AG08395 (cell line): Measurements from ENCODE around the gene SARDH.

Source experiments
- DNase-seq: peaks from one replicate; pipeline ENCODE4 v3.0.0; 2012; ENCODE audit warnings: mixed read lengths, low spot score

The SARDH gene

DNA sequence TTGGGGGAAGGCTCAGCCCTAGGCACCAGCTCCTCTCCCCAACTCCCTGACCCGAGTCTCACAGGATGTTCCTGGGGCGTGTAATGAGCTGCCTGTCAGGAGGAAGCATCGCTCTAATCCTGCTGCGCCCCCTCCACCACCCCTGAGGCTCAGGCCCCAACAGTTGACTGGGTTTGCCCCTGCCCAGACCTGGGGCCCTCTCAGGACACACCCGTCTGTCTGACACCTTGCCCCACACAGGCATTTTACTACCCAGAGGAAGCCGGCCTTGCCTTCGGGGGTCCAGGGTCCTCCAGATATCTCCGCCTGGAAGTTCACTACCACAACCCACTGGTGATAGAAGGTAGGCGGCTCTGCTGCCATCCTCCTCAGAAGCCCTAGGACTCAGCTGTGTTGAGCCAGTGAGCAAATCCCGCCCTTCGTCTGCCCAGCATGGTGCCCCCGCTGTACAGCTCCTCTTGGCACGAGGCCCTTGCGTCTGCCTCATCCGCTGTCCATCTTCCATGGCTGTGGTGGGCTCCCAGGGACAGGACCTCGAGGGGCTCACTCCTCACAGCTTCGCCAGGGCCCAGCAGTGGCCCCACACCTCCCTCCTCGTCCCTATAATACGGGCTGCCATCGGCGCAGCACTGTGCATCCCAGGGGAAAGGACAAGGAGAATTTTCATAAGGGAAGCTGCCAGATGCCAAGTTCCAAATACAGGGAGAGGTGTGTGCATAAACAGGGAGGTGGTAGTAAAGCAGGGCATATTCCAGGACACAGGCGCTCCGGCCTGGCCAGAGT lies 94.0 kb downstream of the SARDH start:
- no peak for DNase-seq

DNA sequence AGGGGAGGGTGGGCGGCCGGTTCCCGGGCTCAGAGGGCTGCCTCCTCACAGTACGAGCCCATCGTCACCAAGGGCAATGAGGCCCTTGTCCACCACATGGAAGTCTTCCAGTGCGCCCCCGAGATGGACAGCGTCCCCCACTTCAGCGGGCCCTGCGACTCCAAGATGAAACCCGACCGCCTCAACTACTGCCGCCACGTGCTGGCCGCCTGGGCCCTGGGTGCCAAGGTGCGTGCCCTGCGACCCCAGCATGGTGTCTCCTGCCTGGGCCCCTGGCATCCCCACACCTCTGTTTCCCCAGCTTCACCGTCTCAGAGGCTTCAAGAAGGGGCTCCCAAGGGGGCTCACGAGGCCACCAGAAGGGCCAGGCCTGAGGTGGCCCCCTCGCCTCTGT lies 94.8 kb downstream of the SARDH start:
- DNase-seq = no peak

DNA sequence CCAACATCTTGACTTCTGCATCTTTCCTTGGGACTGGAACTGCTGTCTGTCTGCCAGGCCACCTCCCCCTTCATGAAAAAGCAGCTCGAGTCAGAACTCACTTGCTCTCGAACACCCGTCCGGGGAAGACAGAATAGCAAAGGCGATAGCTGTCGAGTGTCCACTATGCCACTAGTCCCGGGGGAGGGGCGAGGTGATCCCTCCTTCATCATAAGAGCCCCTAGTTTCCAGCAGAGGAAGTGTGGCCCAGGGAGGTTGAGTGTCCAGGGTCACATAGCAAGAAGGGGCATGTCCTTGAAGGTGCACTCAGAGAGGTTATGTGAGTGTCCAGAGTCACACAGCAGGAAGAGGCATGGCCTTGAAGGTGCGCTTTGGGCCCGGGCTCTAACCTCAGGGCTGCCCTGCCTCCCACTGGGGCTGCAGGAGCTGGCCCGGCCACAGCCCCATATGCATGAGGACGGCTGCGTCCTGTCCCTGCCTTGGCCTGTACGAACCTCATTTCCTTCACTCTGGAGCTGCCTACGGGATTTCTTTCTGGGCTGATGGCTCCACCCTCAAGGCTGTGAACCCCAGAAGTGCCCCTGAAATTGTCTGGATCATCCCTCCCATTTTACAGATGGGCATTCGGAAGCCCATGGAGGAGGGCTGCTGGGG lies 95.3 kb downstream of the SARDH start:
- no peak for DNase-seq

DNA sequence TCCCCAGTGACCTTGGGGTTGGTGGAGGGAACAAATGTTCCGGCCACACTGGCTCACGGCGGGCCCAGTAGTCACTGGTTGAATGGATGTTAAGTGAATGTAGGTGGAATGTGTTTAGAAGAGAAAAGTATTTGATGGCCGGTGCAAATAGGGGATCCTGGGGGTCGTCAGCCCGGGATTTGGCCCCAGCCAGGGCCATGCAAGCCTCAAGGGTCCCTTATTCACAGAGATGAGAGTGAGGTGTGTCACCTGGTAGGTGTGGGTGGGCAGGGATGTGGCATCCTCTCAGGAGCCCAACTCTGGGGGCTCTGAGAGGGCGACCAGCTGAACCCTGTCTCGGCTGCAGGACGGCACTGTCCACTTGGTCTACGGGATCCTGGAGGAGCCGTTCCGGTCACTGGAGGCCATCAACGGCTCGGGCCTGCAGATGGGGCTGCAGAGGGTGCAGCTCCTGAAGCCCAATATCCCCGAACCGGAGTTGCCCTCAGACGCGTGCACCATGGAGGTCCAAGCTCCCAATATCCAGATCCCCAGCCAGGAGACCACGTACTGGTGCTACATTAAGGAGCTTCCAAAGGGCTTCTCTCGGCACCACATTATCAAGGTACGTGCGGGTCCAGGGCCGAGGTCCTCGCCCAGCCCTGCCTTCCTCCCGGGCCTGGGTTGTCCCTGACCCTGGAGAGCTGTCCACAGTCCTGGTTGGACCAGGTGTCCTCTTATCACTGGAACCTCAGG lies 96.1 kb downstream of the SARDH start:
- DNase-seq = no peak

DNA sequence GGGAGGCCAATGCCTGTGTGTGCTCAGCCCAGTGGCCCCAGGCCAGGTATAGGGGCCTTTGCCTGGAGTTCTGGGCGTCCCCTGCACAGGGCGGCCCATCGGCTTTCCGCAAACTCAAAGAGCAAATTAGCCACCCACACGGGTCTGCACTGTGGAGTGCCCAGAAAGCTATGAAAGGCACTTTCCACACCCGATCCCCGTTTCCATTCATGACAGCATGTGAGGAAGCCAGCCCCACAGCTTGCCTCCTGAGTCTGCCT lies 96.8 kb downstream of the SARDH start:
- no peak for DNase-seq

DNA sequence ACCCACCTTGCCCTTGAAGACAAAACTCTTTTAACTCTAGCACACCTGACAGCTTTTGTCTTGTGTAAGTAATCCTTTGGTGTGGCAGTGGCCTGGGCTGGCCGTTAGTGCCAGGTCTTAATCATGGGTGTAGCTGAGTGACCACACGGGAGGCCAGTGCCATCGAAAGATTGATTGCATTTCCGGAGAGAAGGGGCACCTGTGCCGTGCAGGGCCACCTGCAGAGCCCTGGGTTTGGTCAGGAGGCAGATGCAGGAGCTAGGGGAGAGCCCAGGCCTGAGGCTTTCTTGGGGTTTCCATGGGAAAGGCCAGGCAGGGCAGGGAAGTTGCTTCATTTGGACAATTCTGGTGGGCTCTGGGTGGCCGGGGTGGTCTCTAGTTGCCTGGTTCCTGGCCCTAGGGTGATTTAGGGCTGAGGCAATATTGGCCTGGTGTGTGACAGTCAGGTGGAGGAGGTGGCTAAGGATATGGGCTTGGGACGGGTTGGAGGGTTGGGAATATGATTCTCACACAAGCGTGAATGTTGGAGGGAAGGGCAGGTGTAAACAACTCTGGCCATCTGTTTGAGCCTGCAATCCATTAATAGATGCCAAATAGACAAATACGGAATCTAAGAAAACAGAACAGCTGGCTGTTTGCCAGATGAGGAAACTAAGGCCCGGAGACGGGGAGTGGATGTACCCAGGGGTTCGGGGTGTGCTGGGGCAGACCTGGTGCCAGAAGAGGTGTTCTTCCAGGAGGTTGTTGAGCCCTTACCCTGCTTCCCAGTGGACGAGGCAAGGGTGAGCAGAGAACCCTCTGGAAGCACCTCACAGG lies 97.4 kb downstream of the SARDH start:
- no peak for DNase-seq

DNA sequence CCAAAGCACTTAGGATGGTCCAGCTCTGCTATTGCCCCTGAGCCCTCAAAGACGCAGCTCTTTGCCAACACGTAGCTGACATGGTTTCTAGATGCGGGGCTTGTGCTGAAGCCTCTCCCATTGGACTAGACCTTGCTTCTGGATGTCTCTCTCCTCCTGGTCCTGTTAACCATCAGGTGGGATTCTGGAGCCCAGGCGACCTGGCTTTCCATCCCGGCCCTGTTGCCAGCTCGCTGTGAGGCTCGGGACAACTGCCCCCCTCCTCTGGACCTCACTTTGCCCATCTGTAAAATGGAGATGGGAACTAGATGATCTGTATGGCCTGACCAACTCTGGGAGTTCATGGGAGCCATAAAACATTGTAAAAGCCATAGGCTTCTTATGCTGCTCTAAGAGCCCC lies 98.0 kb downstream of the SARDH start:
- DNase-seq = no peak

DNA sequence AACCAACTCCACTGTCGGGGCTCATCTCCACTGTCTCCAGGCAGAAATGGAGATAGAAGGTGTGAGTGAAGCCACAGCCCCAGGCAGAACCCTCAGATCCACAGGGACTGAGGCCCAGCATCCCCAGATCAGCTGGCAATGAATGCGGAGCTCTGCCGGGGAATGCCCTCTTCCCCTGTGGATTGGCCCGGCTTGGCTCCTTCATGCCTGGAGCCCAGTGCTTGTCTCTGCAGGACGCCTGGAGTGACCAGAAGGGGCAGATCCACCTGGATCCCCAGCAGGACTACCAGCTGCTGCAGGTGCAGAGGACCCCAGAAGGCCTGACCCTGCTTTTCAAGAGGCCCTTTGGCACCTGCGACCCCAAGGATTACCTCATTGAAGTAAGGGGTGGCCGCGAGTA lies 98.5 kb downstream of the SARDH start:
- no peak for DNase-seq

DNA sequence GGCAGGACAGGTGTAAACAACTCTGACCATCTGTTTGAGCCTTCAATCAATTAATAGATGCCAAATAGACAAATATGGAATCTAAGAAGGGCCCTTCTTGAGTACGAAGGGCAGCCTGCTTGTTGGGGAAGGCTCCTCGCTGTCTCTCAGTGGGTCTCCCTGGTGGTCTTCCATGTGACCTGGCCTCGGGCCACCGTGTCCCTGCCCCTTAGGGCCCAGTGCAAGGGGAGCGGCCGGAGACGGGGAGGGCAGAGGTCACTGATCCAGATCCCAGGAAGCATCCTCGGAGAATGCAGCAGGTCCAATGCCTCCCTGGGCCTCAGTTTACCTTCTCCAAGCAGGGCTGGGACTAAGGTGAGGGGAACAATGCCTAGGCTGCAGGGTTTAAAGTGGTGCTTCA lies 99.4 kb downstream of the SARDH start:
- DNase-seq = no peak

DNA sequence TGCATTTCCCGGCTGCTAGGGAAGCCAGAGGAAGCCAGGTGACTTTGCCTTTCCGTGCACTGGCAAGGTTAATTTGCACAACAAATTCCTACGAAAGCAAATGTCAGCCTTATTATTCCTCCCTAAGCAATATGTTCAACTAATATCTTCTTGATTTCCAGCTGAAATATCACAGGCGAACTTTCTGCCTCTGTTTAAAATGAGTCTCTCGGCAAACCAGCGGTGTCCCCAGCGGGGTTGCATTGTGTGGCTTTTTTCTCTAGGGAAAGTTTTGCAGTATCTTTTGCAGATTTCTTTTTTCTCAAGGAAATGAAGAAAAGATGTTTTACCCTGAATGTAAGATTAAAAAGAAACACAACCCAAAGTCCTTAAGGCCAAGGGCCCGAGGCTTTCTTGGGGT lies 100.1 kb downstream of the SARDH start:
- DNase-seq = no peak

DNA sequence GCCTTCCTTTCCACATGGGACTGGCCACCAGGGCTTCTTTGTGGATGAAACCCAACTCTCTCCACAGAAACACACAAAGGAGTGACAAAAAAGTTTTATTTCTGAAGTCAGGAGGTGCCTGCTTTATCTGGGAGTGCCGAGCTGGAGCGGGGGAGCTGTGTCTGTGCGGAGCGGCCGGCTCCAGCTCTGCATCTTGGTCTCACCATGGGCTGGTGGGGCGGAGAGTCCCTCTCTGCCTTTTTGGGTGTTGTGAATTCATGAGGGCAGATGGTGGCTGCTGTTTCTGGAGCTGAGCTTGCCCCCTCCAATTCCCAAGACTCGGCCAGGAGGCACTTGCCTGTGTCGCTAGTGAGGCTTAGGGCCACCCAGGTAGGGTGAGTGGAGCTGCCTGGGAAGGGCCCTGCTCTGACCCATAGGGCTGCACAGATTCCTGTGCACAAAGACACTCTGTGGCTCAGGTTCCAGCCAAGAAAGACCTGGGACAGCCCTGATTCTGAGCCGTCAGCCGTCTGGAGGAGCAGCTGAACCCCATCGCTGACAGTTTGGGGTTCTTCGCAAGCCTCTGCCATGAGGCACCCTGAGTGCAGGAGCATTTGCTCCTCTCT lies 100.6 kb downstream of the SARDH start:
- DNase-seq = no peak

DNA sequence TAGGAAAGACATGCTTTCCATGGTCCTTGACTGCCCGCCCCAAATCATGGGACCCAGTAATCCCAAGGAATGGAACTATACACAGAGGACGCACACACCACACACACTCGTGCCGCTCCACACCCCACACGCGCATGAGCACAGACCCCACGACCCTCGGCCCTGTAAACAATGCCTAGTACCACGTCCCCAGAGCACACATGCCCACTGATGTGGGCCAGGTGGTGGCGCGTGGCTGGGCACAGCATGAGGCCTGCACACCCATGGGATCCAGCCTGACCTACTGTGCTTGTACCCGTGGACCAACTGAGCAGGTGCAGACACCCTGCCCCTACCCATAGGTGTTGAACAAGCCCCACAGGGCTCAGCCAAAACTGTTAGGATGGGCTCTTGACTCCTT lies 101.2 kb downstream of the SARDH start:
- DNase-seq = no peak

DNA sequence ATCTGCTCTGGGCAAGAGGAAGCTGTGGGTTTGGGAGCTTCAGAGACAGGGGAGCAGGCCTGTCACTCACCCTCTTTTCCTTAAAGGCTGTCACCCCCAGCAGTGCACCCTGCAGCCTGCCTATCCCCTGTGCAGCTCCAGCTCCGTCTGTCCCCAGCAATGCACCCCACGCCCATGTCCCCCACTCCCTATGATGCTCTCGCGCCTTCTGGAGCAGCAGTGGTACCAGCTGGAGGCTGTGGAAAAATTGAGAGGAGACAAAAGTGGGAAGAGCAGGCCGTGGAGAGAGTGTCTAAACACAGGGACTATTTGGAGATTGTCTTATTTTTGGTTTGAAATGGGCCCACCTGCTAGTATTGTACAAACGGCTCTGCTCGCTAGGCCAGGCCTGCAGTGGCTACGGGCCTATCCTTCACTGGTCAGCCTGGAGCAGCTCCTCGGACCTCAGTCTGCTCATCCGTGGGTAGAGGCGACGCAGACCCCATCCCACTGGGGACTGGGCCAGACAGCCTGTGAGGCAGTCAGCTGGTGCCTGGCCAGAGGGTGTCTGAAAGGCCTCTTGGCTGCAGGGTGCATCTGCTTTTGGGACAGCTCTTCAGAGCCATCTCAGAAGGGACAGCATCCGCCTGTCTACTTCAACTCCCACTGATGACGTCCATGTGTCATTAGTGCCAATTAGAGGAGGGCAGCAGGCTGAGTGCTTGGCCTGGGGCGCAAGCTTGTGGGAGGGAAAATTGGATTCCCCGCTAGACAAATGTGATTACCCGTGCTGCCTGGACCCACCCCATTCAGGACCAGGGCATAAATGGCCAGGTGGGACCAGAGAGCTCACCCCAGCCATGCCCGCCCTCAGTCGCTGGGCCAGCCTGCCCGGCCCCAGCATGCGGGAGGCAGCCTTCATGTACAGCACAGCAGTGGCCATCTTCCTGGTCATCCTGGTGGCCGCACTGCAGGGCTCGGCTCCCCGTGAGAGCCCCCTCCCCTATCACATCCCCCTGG lies 102.3 kb downstream of the SARDH start, which contains the start of gene DBH:
Gene DBH, plus strand, starts transcription at position 831 of the 999 bp plus-strand sequence. Its CDS starts 9 bp downstream, at position 840.
- DNase-seq = no peak

DNA sequence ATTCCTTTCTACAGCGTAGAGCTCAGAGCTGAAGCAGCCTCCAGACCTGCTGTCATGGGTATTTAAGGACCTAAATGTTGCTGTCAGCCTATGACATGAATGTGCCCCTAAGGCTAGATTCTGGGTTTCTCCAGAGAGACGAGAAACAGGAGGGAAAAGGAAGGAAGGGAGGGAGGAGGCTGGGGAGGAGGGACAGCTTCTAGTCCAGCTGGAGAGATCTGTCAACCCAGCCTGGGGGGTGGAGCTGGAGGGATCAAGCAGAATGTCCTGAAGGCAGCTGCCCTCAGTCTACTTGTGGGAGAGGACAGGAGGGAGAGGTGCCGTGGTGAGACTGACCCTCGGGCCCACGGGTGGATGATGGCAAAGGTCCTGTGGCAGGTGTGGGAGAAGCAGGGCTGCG lies 103.1 kb downstream of the SARDH start:
- no peak for DNase-seq

DNA sequence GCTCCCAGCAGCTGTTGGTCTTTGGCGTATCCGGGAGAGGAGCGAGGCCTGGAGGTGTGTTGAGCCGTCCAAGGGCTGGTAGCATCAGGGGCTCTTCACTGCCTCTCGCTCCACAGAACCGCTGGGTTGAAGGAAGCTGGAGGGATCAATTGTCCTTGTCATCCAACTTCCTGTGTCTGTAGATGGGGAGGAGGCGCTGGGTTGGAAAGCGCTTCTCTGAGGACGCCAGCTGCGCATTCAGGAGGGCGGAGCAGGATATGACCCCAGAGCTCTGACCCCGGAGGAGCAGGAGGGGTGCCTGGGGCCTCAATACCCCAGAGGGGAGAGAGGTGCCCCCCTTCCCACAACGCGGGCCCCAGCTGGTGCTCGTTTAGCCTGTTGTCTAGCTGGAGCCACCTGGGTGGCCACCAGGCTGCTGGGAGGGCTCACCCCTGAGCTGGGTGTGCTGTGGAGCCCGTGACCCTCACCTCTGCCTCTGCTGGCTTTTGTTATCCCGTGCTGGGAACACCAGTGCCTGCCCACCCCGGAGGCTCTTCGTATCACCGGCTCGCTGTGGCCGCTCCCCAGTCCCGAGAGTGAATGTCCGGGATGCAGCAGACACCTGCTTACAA lies 104.0 kb downstream of the SARDH start:
- DNase-seq = no peak

DNA sequence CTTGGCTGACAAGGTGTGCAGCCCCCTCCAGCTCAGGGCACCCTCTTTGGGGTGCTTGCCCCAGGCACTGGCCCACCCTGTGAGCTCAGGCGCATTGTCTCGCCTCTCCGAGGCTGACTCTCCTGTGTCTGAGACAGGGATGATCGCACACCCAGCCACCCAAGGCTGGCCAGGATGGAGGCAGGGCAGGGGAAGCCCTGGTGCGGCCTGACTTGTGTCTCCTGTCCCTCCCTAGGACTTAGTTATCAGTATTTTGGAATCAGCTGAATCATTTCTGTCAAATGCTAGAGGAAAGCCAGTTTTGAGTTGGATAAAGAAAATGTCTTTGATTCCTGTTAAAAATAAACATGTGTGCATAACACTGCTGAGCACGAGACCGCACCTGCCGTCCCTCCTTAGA lies 104.5 kb downstream of the SARDH start:
- DNase-seq = no peak

DNA sequence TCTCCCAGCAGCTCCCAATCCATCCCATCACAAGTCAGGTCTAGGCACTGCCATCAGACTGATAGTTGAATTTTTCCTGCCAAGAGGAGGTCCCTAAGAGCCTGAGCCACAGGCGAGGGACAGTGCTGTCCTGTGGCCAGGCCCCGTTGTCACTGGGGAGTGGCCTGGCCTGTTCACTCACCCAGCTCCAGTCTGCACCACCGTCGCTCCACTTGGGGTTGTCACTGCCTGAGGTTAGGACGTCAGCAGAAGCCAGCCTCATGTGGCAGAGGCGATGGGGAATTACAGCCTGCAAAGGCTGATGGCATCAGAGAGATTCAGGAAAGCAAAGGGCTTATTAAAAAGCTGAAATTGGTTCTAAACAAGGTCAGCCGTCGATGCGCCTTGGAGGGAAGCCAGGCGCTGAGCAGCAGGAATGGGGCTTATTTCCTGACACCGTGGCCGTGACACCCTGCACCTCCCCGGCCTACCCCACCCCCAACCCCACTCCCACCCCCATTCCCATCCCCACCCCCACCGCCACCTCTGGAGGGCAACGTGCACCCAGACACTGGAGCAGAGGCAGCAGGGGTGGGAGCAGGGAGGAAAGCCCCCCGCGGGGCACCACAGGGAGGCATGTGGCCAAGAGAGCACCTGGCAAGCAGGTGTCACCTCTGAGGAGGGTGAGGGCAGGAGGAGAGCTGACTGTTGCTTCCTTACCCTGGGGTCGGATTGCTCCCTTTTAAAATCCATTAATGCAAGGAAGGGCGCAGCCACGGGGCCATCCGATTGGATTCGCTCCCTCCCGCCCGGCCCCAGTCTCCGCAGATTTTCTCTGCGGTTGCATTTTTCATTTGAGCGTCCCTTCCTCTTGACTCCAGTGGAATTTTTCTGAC lies 105.1 kb downstream of the SARDH start:
- no peak for DNase-seq

DNA sequence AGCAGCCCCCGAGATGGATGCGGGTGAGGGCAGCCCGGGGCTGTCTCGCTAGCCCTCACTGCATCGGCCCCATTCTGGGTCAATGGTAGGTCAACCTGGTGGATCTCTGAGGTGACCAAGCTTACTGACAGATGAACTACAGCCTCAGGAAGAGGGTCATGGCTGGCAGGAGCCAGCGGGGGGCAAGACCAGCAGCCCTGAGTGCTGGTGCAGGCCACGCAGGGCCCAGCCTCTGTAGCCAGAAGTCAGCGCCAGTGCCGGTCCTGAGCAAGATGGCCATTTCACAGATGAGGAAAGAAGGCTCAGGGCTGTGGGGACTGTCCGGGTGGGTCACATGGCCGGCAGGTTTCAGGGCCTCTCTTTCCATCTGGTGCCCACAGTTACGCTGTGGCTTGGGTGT lies 107.0 kb downstream of the SARDH start:
- DNase-seq = no peak
